Measurements from ENCODE around the gene RNU1-2. TPM values are rescaled to one million over a fixed set of nuclear protein-coding genes. Genes with fewer than 3 reads are reported as not detected.

RNU1-2 gene
- total and polyA plus RNA-seq, 2 of the 8 experiments (the other 6 are each of a cell fraction or from before 2014, with no cell fraction given): 145 to 1,303 TPM

- Histone ChIP-seq H3K27me3 (replicated peaks in 1 of 4; ENCODE audit: control insufficient read depth in 3 of 4, extremely low read depth in 1 of 4, insufficient read depth in 3 of 4, low read length in 3 of 4) (no peaks in the 10 kb centered on the region), H3K4ac (replicated peaks; ENCODE audit: insufficient read length, low read depth, low read length) (no peak overlapping the region), H4K5ac (ENCODE audit: insufficient read length, low read depth, low read length) (no peak overlapping the region), H3K79me2 (ENCODE audit: control insufficient read depth in 1 of 2, insufficient read depth in 2 of 2, low read length in 2 of 2) (no peaks in the 10 kb centered on the region), H3K23ac (ENCODE audit: insufficient read length) (no peak overlapping the region), H3K36me3 (ENCODE audit: control insufficient read depth in 2 of 4, insufficient read depth in 4 of 4, low read length in 3 of 4) (no peaks in the 10 kb centered on the region), H3K9ac (replicated peaks in 1 of 4; ENCODE audit: extremely low read depth in 1 of 4, low read depth in 3 of 4, low read length in 3 of 4) (no peak overlapping the region), H2BK20ac (ENCODE audit: low read length) (no peak overlapping the region), H3K79me1 (ENCODE audit: low read depth, low read length) (no peaks in the 10 kb centered on the region), H3K27ac (ENCODE audit: low read depth, low read length) (no peak overlapping the region), H3K9me3 (ENCODE audit: insufficient read depth in 2 of 2, low read depth in 1 of 2, low read length in 1 of 2) (no peaks in the 10 kb centered on the region; a peak in 1 of 4 replicates), H2BK15ac (ENCODE audit: low read length) (no peak overlapping the region), H2BK120ac (replicated peaks; ENCODE audit: low read depth, low read length) (no peak overlapping the region), H2AK5ac (ENCODE audit: low read depth, low read length) (no peak overlapping the region), H3K23me2 (ENCODE audit: low read depth, low read length) (peaks cover 9% of the 10 kb centered on the region; the same call in 1 of the 2 replicates), H2BK12ac (ENCODE audit: low read depth, low read length) (no peak overlapping the region), H4K8ac (ENCODE audit: extremely low read depth, insufficient read depth, low read length) (no peak overlapping the region), H3K4me2 (ENCODE audit: insufficient read depth in 1 of 2, low read depth in 2 of 2, low read length in 2 of 2) (no peak overlapping the region), H3K4me1 (replicated peaks in 1 of 4; ENCODE audit: control insufficient read depth in 3 of 4, insufficient read depth in 4 of 4, low read length in 3 of 4) (peaks cover 0 to 3% (median 0%) of the 10 kb centered on the region in 4 experiments; a peak in 3 of 7 replicates), H2AFZ (ENCODE audit: low read length) (no peak overlapping the region), H3K14ac (ENCODE audit: insufficient read length) (no peak overlapping the region), H3K4me3 (ENCODE audit: extremely low read depth in 1 of 4, insufficient read depth in 2 of 4, low read depth in 3 of 4, low read length in 4 of 4) (no peak overlapping the region), H3K56ac (replicated peaks; ENCODE audit: insufficient read length, low read depth, low read length) (no peak overlapping the region), H3K18ac (ENCODE audit: extremely low read depth, low read length) (no peak overlapping the region), H4K20me1 (replicated peaks in 1 of 2; ENCODE audit: control insufficient read depth in 1 of 2, insufficient read depth in 2 of 2, low read length in 2 of 2) (no peaks in the 10 kb centered on the region), H4K91ac (replicated peaks; ENCODE audit: insufficient read length, low read length) (no peak overlapping the region), H2BK5ac (ENCODE audit: low read depth, low read length) (no peak overlapping the region)
- CTCF ChIA-PET (ENCODE audit: partially characterized antibody): interaction anchor here (1.0 kb wide), 1 partner anchor 23 kb away, joined by 3 read pairs; no protein-coding TSS in a partner anchor
- POLR2A ChIA-PET (ENCODE audit: partially characterized antibody): no interaction called here
- DNase-seq (ENCODE audit: low read depth in 1 of 2, low spot score in 2 of 2) (no peak), FAIRE-seq (no peak)
- 85% methylated on average over 2 of the region's 2 CpGs; no CpG with 5 or more reads in 1 of the 2 experiments for WGBS, 2 experiments (ENCODE audit: extremely low coverage in 1 of 2, insufficient coverage in 1 of 2, insufficient read length in 1 of 2, insufficient replicate concordance in 2 of 2, low coverage in 1 of 2, low lambda C conversion rate in 2 of 2, missing lambda C conversion rate in 1 of 2)
- TF ChIP-seq ATF2 (IDR thresholded peaks at IDR 0.05; ENCODE audit: low read length) (no peak), TAF1 (IDR thresholded peaks at IDR 0.05; ENCODE audit: low read depth, low read length) (no peak), ZNF274 (IDR thresholded peaks at IDR 0.05; ENCODE audit: borderline replicate concordance, extremely low read depth, low read length) (no peak), RAD21 (IDR thresholded peaks at IDR 0.05 in 1 of 2, conservative IDR thresholded peaks at IDR 0.05 in 1 of 2; ENCODE audit: low read depth in 2 of 2, low read length in 2 of 2) (no peak), BACH1 (IDR thresholded peaks at IDR 0.05; ENCODE audit: low read length) (no peak), SP2 (IDR thresholded peaks at IDR 0.05; ENCODE audit: low read length) (no peak), EZH2 (IDR thresholded peaks at IDR 0.05; ENCODE audit: low read depth, low read length, severe bottlenecking) (no peak), CTCF (IDR thresholded peaks at IDR 0.05; ENCODE audit: control extremely low read depth in 1 of 3, insufficient read depth in 1 of 3, low read depth in 1 of 3, low read length in 3 of 3) (no peak), NANOG (IDR thresholded peaks at IDR 0.05; ENCODE audit: insufficient read depth, low read depth, low read length, poor library complexity, severe bottlenecking) (no peak)
Measured at GRCh38 chr1:16900751-16901150, 5.0 kb downstream of the RNU1-2 start.

All from H1 (cell line).